Dermis blood vessel endothelial cell (primary cell): ENCODE measurements around the gene AADACL4. TPM values are rescaled to one million over a fixed set of nuclear protein-coding genes. Genes with fewer than 3 reads are reported as not detected.

Experiments
- DNase-seq: peaks from one replicate; pipeline ENCODE4 v3.0.0; 2010
- total RNA-seq: library from RNA; depleted of rRNA; stranded (reverse); fragments of >200 nt; gene quantifications from 2 replicates; pipeline ENCODE4 v1.2.3, GENCODE V29; 2014

Gene AADACL4
- total RNA-seq, 1 donor from 2014 or later, result not detected

GRCh38 chr1:12613180-12613579 lies 30.7 kb upstream of the AADACL4 start:
- no peak for DNase-seq

DNA sequence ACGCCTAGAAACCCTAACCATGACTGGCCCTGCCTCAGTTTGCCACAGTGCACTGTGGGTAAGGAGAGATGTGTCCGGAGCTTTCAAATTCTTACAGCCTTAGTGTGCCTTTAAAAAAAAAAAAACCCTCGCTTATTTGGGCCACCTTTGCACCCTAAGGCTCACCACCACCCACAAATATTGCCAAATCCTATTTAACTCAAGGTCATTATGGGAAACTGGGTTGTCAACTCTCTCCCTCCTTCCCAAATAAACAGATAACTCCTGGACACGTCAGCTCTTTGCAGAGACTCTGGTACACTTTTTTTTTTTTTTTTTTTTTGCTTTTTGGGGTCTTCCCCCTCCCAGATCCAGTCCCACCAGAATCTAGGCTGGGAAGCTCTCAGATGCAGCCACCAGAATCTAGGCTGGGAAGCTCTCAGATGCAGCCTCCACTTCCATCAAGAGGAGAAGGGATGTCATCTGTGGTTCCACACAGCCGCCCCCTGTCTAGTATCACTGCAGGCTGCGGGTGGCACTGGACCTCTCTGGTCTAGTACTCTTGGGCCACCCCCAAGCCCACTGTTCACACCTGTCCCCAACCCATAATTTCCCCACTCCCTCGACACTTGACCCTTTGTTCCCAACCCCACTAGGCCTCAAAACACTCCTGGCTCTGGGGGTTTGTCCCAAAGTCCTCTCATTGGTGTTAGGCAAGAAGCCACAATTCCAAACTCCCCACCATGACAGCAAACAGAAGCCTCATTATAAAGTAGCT lies 29.3 kb upstream of the AADACL4 start:
- DNase-seq, result no peak

- DNase-seq, result peak; percentile 24
Observed at GRCh38 chr1:12615159-12615864, 28.6 kb upstream of the AADACL4 start.

DNA sequence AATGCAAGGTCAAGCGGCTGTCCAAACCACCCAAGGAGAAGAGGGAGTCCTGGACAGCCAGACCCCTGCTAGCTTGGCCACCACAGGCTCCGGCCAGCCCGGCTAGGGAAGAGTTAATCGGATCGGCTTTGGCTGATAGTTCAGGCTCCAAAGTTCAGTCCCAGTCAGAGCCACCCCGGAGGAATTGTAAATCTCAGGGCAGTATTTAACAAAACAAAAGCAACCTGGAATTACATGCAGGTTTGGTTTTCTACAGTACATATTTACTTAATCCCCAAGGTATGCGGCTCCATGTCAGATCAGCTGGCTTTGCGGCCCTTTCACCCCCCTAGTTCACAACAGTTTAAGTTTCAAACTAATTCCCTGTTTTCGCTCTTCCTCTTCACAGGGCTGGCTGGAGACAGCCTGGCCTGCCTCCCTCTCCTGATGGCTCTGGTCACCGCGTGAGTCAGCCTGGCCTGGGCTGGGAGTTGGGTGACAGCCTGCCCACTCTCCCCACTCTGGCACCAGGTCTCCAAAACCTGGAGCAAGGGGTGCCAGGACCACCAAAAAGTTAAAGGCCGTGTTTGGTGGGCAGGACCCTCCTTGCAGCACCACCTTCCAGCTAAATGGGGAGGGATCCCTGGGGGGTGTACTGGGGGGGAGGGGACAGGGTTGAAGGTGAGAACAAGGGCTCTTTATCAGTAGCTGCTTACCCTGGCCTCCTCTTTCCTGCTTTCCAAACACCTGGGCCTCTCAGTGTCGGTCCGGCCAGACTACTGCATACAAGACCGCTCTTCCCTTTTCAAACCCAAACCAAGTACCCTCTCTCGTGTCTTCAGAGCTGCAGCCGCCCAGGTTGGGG lies 27.8 kb upstream of the AADACL4 start:
- DNase-seq, result peak; percentile 61

GRCh38 chr1:12616709-12617373 lies 27.0 kb upstream of the AADACL4 start:
- peak; percentile 51 for DNase-seq

DNA sequence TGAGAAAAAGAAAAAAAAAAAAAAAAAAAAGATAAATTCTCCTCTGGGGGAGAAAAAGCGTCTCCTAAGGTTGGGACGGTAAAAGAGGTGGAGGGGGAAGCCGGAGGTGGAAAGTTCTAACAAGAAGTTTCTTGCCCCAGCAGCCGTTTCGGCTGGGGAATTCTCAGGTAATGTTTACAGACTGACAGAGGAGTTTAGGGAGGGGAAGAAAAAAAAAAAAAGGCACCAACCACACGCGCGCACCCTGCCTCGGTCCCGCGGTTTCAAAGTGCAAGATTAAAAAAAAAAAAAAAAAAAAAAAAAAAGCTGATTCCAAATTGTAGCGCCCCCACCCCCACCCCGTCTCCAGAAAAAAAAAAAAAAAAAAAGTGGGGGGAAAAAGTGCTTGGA lies 26.4 kb upstream of the AADACL4 start:
- DNase-seq, result no peak

DNA sequence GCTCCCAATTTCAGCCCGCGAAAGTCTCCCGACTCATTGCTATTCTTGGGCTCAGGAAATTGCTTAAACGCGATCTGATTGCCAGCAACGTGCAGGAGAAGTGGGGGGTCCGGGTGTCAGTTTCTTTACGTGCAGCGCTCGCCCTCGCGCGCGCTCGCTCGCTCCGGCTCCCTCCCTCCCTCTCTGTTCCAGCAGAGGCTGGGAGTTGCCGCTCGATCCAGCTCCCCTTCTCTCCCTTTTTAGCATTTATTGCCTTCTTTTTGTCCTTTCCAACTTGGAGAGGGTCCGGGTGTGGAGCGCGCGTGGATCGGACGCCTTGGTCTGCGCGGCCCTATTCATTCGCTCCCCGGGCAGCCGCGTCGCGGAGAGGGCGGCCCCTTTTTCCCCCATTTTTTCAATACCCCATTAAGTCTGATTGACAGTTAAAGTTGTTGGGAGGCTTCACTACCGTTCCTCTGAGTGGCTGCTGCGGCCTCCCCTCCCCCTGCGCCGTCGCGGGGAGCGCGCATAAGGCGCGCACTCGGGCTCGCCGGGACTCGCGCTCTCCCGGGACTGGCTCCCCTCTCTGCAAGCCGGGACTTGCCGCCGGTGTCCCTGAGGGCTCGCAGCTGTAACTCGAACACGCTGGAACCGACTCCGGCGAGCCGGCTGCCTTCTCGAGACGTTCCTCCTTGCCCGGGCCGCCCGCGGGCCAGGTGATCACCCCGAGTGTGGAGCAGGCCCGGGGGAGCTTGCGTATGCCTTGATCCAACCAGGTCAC lies 25.8 kb upstream of the AADACL4 start, which contains the start of gene DHRS3:
DHRS3 (minus strand) TSS at position 310 of the 760 bp plus-strand sequence. CDS start 862 bp downstream, outside the sequence.
- peak; percentile 87 for DNase-seq

GRCh38 chr1:12618661-12618964 lies 25.3 kb upstream of the AADACL4 start:
- DNase-seq, result no peak

DNA sequence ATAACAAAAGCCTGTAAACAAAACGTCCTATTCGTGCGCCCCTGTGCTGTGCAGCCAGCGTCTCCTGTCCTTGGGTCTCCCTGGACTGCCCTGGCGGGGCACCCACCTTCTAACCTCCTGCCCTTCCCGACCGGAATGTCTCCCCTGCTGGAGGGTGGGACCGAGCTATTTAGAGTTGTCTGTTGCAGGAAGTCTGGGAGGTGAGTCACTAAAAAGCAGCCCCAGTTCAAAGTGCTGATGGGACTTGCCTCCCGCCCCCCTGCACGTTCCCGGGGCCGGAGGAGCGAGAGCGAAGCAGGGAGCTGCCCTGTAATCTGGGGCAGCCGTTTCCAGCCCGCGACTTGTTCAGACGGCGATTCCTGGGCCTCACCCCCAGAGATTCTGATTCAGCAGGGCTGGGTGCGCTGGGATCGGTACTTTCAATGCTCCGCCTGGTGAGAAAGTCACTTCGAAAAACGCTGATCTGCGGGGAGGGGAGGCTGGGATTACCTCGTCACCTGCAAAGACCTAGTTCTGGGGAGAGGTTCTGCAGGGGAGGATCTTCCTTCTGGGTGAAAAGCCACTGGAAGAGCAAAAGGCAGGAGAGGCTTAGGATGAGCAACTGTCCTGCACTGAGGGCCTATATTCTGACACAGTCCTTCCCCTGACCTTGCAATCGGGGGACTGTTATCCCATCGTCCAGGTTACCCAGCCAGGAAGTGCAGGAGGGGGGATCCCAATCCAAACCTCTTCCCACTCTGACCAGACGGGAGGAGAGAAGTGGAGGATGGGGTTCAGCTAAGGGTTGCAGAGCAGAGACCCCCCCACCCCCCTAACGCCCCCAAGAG lies 24.7 kb upstream of the AADACL4 start:
- peak; percentile 78 for DNase-seq

DNA sequence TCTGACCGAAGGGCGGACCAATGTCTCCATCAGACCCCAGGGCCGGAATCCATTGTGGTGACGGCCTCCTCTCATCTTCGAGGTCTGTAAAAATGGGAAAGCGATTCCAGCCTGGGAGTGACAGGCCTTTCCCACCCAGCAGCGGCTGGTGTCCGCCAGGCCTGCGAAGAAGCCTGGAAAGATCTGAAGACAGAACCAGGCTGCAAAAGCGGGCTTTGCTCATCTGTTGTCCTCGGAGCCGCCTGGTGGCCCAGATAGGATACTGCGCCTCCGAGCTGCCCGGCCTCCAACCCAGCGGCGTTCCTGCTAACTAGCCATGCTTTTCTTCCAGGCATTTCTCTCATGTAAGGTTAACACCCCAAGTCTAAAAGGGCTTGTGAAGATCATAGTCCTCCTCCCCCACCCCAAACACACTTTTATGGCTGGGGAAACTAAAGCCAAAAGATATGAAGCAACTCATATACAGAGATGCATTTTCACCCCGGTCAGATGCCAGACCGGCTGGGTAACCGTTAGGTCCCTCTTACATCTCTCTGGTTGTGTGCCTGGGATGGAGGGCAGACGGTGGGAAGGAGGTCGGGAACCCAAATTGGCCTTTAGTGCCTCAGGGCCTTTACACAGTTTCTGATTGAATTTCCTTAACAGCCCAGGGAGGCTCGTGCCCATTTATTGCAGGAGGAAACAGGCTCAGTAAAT lies 23.9 kb upstream of the AADACL4 start:
- peak; percentile 93 for DNase-seq

GRCh38 chr1:12620488-12620865 lies 23.4 kb upstream of the AADACL4 start:
- no peak for DNase-seq

- no peak for DNase-seq
Observed at GRCh38 chr1:12620931-12621330, 23.0 kb upstream of the AADACL4 start.

DNA sequence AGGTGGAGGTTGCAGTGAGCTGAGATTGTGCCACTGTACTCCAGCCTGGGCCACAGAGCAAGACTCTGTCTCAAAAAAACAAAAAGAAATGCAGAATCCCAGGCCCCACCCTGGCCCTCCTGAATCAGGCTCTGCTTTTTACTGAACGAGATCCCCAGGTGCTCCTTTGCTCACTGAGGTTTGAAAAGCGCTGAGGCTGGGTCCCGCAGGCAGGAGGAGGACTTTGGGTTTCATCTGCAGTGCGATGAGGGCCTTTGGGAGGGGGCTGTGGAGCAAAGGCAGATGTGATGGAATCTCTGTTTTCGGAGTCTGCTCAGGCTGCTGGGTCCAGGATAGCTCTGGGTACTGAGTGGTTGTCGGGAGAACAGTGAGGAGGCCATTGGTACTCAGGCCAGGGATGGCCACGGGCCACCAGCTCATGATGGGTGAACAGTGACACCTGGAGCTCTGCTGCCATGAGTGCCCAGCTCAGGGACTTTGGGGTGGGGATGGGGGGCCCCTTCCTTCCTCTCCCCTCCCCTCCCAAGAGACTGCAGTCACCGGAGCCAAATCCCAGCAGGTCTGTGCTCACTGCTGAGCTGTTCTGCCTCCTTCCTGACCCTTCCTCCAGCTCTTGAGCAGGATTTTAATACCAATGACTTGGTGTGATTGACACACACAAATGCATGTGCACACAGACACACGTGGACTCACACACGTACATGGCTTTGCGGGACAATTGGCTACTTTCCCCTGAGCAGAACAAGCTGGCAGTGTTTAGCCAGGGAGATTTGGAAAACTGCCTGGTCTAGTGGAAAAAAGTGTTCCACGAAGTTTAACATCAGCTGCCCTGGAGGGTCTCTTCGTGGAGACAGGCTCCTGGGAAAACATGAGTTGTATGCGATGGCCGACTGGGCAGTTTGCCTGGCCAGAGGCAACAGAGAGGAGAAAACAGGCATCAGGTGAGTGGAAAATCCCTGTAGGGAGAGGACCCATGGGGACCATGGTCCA lies 22.2 kb upstream of the AADACL4 start:
- DNase-seq, result peak; percentile 28

DNA sequence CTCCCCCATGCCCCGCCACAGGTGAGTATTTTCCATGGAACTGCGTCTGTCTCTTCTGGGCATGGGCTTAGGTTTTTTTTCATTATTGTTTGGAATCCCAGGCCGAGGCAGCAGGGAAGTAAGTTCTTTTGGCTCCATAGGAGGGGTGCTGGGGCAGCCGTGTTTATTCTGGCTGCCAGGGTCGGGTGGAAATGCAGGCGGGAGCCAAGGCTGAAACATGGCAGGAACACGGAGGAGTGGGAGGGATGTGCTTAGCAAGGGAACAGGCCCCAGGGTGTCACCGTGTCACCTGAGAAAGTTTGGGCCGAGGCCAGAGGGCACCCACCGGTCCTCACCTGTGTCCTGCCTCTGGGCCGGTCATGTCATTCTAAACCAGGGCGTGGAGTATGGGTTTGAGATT lies 21.4 kb upstream of the AADACL4 start:
- DNase-seq, result no peak

- DNase-seq, result no peak
Observed at GRCh38 chr1:12625276-12625675, 18.6 kb upstream of the AADACL4 start.

DNA sequence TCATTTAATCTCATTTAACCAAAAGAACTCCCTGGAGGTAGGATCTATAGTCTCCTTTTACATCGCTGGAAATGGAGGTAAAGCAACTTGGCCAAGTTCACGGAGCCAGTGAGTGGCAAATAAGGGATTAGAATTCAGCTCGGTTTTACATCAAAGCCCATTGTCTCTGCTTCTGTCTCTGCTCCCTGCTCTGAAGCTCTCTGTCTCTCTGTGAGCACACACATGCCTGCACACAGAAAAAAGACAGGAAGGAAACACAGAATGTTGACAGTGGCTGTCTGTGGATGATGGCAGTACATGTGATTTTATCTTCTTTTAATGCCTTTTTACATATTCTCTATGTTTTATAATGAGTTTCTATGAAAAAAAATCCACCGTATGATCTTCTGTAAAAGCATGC lies 17.0 kb upstream of the AADACL4 start:
- peak; percentile 25 for DNase-seq

GRCh38 chr1:12627296-12627695 lies 16.6 kb upstream of the AADACL4 start:
- no peak for DNase-seq

DNA sequence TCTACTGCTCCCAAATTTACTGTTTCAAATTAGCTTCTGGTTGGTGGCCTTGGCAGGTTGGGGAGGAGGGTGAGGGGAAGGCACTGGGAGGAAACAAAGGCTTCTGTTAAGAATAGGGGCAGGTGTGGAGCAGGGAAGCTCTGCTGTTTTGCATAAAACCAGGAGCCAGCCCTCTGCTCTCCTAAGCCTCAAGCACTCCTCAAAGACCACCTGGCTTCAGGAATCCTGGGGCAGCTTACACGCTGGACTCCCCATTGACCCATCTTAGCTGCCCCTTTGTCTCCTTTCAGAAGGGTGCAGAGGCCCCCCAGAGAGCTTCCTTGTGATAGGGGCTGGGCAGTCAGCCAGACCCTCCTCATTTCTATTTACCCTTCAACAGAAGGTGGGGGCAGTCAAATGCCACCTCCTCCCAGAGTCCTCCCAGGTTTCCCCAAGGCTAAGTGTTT lies 14.4 kb upstream of the AADACL4 start:
- DNase-seq, result no peak
